DMS79 (cell line): ENCODE measurements around the gene GLMP.
A peak's percentile ranks its signal among the peaks of the same experiment; 100 is the strongest.

ENCODE experiments used
- DNase-seq: peaks from one replicate; lab custom pipeline; 2025; lab: John Stamatoyannopoulos, UW

GLMP gene

DNA sequence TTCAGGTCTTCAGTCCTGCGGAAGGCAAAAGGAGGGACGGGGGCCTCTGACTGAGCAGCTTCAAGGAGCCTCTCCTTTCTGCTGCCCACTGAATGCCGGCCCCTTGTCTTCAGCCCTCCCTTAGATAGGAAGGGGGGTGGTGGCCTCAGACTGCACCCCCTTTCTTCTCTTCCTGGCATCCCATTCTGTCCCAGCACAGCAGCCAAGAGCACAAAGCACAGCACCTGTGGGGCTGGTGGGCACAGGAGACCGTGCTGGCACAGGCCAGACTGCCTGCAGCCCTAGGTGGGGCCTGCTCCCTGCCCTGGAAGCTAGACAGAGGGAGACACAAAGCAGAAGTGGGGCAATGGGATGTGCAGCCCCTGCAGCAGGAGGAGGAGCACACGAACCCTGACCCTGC is 45.9 kb downstream of the GLMP start:
- no peak for DNase-seq

- DNase-seq, result no peak
Observed at GRCh38 chr1:156248323-156248683, 47.2 kb downstream of the GLMP start.

- DNase-seq, result no peak
Observed at GRCh38 chr1:156247460-156248322, 47.8 kb downstream of the GLMP start, which contains the start of gene PAQR6. Gene PAQR6 (minus strand): TSS chr1:156248056. CDS start chr1:156246731, 1,325 bp downstream.

DNA sequence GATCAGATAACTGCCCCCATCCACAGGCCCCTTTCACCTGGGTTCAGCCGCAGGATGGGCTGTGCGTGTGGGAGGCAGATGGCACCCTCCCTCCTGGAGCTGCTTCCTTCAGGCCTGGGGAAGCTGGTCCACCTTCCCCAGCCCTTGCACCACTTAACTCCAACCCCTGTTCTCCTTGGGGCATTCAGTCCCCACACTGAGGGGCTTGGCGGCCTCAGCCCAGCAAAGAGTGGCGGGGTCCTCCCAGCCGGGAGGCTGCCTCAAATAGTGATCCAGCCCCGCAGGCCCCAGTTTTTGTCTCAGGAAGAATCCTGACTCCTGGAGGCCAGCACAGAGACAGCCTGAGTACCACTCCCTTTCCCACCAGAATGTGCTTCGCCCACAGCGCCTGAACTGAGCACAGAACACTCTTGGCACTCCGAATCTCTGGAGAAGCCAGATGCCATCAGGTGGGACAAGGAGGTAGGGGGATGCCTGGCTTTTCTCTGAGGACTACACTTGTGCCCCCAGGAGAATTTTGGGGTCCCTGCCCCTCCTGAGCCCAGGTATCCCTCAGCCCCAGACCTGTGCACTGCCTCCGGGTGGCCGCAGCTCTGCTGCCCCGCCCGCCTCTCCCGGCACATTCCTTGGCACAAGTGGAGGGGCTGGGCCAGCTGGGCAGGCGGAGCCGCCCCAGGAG is 48.6 kb downstream of the GLMP start:
- no peak for DNase-seq

GRCh38 chr1:156246241-156246780 is 49.2 kb downstream of the GLMP start:
- DNase-seq, result no peak

- peak; percentile 16 for DNase-seq
Observed at GRCh38 chr1:156245451-156246232, 49.8 kb downstream of the GLMP start.

- DNase-seq, result no peak
Observed at GRCh38 chr1:156244712-156245111, 50.8 kb downstream of the GLMP start.

DNA sequence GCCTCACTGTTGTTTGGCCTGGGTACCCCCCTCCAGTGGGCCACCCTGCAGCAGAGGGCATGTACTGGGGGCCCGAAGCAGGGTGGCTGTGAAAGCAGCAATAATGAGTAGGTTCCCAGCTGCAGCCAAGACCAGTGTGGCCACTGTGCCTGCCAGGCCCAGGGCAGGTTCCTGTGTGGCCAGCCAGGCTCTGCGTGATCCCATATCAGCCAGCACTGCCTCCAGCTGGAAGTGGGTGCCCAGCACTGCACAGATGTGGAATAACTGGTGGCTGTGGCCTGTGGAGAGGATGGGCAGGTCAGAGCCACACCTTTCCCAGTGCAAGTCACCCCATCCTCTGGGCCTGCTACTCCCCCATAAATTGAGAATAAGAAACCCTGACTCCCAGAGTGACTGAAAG is 51.4 kb downstream of the GLMP start:
- no peak for DNase-seq

- no peak for DNase-seq
Observed at GRCh38 chr1:156242738-156243137, 52.7 kb downstream of the GLMP start.
